ENCODE measurements around the gene NAV2.

- TF ChIP-seq EZH2 (IDR thresholded peaks at IDR 0.05; ENCODE audit: borderline replicate concordance, low read depth, low read length, severe bottlenecking) (no peak), CTCF (IDR thresholded peaks at IDR 0.05; ENCODE audit: borderline replicate concordance, extremely low read depth, low read length, poor library complexity, severe bottlenecking) (no peak)
Observed at GRCh38 chr11:19892876-19893275, 180.2 kb downstream of the NAV2 start.

Measured in DND-41 (cell line).